ENCODE results near the gene UBA6.
"Not testable (repeated sequence)": the region's sequence is repeated elsewhere in the genome, so short reads cannot be mapped to it uniquely, and the experiment has no call there.

UBA6 gene

GRCh38 chr4:67659065-67659464, 41.9 kb downstream of the UBA6 start:
- no peak for DNase-seq

DNA sequence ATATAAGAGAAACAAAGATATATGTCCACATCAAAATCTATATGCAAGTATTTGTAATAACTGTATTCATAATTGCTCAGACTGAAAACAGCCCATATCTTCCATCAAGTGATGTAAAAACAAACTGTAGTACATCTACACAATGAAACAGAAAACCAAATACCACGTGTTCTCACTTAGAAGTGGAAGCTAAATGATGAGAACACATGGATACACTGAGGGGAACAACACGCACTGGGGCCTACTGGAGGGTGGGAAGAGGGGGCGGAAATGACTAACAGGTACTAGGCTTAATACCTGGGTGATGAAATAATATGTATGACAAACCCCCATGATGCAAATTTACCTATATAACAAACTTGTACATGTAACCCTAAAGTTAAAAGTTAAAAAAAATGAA, 42.7 kb downstream of the UBA6 start:
- no peak for DNase-seq

DNA sequence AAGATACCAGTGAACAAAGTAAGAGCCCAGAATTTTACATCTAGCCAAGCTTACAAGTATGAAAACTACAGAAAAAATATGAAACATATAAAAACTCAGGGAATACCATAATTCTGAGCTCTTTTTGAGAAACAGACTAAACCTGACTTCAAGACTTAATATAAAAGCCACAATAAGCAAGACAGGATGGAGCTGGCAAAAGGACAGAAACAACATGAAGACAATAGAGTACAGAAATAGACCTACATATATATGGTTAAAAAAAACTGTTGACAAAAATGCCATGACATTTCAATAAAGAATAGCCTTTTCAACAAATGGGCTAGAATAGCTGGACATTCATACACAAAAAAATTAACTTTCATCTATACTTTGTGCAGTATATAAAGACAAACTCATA, 49.4 kb downstream of the UBA6 start:
- no peak for DNase-seq

GRCh38 chr4:67638136-67638535, 62.8 kb downstream of the UBA6 start:
- DNase-seq, result no peak

GRCh38 chr4:67636978-67637377, 64.0 kb downstream of the UBA6 start:
- DNase-seq, result not testable (repeated sequence)

GRCh38 chr4:67635331-67635730, 65.6 kb downstream of the UBA6 start:
- DNase-seq, result no peak

DNA sequence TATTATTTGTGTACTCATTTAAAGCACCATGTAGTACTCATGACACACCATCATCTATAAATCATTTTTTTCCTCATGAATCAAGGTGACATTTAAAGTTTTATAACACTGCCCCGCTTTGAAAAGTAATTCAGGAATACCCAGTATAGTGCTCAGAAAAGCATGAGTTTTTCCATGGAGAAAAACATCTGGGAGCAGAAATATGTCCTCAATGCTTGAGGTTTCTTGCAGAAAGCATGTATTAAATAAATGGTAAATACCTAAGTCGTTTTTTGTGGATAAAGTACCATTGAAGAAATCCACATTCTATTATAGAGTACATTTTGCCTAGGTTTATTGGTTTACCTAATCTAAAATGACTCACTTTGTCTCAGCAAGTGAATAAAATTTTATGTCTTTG, 66.2 kb downstream of the UBA6 start:
- DNase-seq, result no peak

DNA sequence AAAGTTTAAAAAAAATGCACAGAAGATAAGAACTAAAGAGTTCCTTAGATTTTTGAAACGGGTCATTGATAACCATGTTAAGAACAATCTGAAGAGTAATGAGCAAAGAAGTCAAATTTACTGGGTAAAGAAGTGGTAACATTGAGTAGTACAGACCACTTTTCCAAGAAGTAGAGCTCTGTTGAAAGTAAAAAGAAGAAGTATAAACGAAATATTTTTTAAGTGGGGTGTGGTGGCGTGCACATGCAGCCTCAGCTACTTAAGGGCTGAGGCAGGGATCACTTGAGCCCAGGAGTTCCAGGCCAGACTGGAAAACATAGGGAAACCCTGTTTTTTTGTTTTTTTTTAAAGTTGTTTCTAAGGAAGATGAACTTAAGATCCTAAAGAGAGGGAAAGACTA, 68.5 kb downstream of the UBA6 start:
- DNase-seq, result no peak

DNA sequence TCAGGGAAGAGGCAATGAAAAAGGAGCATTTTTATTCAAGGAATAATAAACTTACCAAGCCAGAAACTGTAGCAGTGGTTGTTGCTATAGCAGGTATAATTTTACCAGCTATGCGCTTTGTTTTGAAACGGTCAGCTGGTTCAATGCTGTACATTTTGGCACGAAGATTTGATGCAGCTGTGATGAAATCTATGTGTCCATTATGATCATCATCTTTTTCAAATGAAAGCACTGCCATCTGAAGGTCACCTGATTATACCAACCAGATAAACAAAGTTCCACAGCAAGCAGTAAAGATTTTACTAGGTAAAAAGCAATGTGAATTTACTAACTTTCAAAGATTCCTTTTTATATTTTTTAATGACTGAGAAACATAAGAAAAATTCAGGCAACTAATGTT, 76.0 kb downstream of the UBA6 start:
- DNase-seq, result no peak

- DNase-seq, result no peak
These were observed 84.5 kb downstream of the UBA6 start for GRCh38 chr4:67616478-67616877.

DNA sequence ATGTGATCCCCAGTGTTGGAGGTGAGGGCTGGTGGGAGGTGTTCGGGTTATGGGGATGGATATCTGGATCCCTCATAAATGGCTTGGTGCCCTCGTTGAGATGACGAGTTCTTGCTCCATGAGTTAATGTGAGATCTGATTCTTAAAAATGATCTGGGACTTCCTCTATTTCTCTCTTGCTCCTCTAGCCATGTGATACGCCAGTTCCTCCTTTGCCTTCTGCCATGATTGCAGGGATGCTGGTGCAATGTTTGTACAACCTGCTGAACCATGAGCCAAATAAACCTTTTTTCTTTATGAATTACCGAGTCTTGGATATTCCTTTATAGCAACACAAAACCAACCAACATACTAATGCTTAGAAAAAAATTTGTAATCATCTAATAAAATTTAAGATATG, 85.8 kb downstream of the UBA6 start:
- DNase-seq, result no peak

DNA sequence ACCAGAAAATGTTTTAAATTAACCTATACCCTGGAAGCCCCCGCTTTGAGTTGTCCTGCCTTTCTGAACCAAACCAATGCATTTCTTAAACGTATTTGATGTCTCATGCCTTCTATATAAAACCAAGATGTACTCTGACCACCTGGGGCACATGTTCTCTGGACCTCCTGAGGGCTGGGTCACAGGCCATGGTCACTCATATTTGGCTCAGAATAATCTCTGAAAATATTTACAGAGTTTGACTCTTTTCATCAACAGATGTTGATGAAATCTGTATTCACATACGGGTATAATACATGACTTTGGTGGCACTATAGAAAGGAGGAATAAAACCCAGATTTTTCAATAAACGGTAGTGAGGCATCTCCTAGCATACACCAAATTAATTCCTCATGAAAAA, 86.8 kb downstream of the UBA6 start:
- DNase-seq, result no peak

- DNase-seq, result no peak
These were observed 92.9 kb downstream of the UBA6 start for GRCh38 chr4:67608027-67608426.

- no peak for DNase-seq
These were observed 96.2 kb downstream of the UBA6 start for GRCh38 chr4:67604749-67605148.

DNA sequence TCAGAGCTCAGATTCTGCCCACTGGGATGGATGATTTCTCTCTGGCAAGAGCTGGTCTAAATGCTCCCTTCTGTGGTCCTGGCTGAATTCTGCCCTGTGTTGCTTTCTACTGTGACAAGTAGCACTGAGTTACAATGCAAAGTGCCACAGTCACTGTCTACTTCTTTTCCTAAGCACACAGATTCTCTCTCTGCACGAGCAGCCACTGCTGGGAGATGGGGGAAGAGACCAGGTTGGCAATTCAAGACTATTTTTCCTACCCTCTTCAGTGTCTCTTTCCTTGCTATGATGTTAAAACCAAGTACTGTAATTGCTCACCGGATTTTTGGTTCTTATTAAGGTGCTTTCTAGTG, 97.0 kb downstream of the UBA6 start:
- DNase-seq, result no peak

- no peak for DNase-seq
These were observed 97.5 kb downstream of the UBA6 start for GRCh38 chr4:67603310-67604028.

DNA sequence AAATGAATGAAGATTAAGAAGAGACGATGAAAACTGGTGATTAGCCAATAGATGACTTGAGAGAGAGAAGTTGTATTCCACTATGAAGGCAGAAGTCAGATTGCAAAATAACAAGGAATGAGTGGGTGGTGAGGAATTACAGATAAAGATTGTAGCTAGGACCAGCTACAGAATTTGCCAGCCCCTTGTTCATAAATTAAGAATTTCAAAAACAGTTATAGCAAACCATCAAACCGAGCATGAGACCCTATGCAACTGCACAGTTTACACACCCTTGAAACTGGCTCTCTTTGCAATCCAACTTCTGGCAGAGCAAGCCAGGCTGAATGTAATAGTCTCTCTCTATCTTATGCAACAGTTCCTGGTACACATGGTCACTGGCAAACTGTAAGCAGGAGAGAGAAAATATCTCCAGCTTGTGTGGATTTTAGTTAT, 107.2 kb downstream of the UBA6 start:
- no peak for DNase-seq

DNA sequence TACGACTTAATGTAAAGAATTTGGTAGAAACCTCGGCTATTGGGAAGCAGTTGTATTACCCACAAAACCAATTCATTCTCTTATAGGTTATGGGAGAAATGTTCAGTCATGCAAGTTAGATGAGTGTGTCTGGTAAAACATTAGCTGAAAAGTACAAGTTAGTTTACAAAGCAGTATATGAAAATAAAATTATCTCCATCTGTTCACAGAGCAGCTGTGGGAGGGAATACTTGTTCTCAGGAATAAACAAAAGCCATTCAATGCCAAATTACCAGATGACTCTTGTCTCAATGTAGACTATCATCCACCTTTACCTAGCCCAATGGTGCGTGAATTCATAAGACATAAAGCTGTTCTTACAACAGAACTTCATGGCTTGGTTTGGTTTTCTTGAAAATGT, 113.8 kb downstream of the UBA6 start:
- no peak for DNase-seq

DNA sequence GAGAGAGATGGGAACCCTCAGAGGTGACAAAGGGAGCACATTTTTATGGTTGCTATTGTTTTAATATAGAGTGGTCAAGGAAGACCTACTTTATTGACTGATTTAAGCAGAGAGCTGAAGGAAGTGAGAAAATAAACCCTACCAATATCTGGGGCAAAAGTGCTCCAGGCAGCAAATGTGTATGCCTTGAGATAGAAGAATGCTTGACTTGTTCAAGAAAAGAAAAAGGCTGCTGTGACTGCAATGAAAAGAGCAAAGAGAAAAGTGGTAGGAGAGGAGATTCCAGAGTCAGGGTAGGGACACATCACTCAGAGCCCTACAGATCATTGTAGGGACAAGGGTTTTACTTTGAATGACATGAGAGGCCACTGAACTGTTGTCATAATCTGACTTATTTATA, 116.5 kb downstream of the UBA6 start:
- DNase-seq, result no peak

- no peak for DNase-seq
These were observed 119.0 kb downstream of the UBA6 start for GRCh38 chr4:67581913-67582312.

DNA sequence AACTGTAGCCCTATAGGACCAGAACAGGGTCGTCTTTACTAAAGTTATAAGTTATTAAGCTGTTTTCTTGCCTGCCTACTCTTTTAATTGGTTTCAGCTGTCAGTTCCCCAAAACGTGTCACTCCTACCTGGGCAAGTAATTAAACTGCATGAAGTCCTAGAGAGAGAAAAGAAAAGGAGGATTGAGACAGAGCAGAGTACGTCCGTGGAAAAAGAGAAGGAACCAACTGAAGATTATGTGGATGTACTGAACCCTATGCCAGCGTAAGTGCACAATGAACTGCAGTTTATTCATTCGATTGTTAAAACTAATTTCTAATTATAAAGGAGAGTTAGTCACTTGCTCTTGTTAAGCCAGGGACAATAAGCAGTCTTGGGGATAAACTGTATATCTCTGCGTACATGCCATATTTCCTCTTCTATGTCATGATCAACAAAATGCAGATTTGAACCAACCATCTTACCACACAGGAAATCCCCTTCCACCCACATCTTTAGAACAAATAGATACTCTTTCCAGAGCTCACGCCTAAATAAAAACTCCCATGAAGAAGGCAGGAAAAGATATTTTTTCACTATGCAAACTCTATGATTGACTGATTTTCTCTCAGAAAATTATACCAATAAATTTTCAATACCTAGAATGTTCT, 119.6 kb downstream of the UBA6 start:
- DNase-seq, result no peak

- DNase-seq, result no peak
These were observed 120.4 kb downstream of the UBA6 start for GRCh38 chr4:67580577-67580976.

DNA sequence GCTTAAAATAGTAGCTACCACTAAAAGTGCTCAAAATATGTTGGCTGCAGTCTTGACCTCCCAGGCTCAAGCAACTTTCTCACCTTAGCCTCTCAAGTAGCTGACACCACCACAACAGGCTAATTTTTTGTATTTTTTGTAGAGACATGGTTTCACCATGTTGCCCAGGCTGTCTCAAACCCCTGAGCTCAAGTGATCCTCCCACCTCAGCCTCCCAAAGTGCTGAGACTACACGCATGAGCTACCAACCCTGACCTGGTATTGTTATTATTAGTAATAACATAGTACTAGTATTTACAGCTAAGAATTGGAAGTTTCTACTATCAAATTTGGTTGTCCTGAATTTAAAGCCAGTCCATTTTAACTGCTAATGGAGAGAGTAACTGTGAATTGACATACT, 124.4 kb downstream of the UBA6 start:
- no peak for DNase-seq

- DNase-seq, result no peak
These were observed 124.9 kb downstream of the UBA6 start for GRCh38 chr4:67576059-67576466.

Data from NCI-H526 treated with DMSO at 0.1 percent for 48 hours (cell line).